ENCODE measurements around the gene PTPRZ1. TPM values are rescaled to one million over a fixed set of nuclear protein-coding genes. Genes with fewer than 3 reads are reported as not detected.

Gene PTPRZ1
- total and polyA plus RNA-seq, 2 of the 8 experiments (the other 6 are each of a cell fraction or from before 2014, with no cell fraction given): 112 to 135 TPM

GRCh38 chr7:121853307-121853706 lies 19.7 kb upstream of the PTPRZ1 start:
- Histone ChIP-seq H2AFZ (ENCODE audit: low read length) (no peak overlapping the region), H3K9me3 (ENCODE audit: insufficient read depth in 2 of 2, low read depth in 1 of 2, low read length in 1 of 2) (no peaks in the 10 kb centered on the region), H3K23ac (ENCODE audit: insufficient read length) (no peak overlapping the region), H3K23me2 (ENCODE audit: low read depth, low read length) (no peaks in the 10 kb centered on the region), H3K79me1 (ENCODE audit: low read depth, low read length) (no peaks in the 10 kb centered on the region), H2AK5ac (ENCODE audit: low read depth, low read length) (no peak overlapping the region), H3K4me1 (replicated peaks in 1 of 4; ENCODE audit: control insufficient read depth in 3 of 4, insufficient read depth in 4 of 4, low read length in 3 of 4) (no peaks in the 10 kb centered on the region), H3K18ac (ENCODE audit: extremely low read depth, low read length) (no peak overlapping the region), H3K4me2 (ENCODE audit: insufficient read depth in 1 of 2, low read depth in 2 of 2, low read length in 2 of 2) (no peak overlapping the region), H3K14ac (ENCODE audit: insufficient read length) (no peak overlapping the region), H2BK12ac (ENCODE audit: low read depth, low read length) (no peak overlapping the region), H3K4me3 (ENCODE audit: extremely low read depth in 1 of 4, insufficient read depth in 2 of 4, low read depth in 3 of 4, low read length in 4 of 4) (no peak overlapping the region), H4K8ac (ENCODE audit: extremely low read depth, insufficient read depth, low read length) (no peak overlapping the region), H3K56ac (replicated peaks; ENCODE audit: insufficient read length, low read depth, low read length) (no peak overlapping the region), H2BK5ac (ENCODE audit: low read depth, low read length) (no peak overlapping the region), H3K36me3 (ENCODE audit: control insufficient read depth in 2 of 4, insufficient read depth in 4 of 4, low read length in 3 of 4) (no peaks in the 10 kb centered on the region), H4K91ac (replicated peaks; ENCODE audit: insufficient read length, low read length) (no peak overlapping the region), H2BK15ac (ENCODE audit: low read length) (no peak overlapping the region), H3K27ac (ENCODE audit: low read depth, low read length) (no peak overlapping the region), H3K27me3 (replicated peaks in 1 of 4; ENCODE audit: control insufficient read depth in 3 of 4, extremely low read depth in 1 of 4, insufficient read depth in 3 of 4, low read length in 3 of 4) (no peaks in the 10 kb centered on the region), H3K4ac (replicated peaks; ENCODE audit: insufficient read length, low read depth, low read length) (no peak overlapping the region), H3K79me2 (ENCODE audit: control insufficient read depth in 1 of 2, insufficient read depth in 2 of 2, low read length in 2 of 2) (no peaks in the 10 kb centered on the region), H4K5ac (ENCODE audit: insufficient read length, low read depth, low read length) (no peak overlapping the region), H3K9ac (replicated peaks in 1 of 4; ENCODE audit: extremely low read depth in 1 of 4, low read depth in 3 of 4, low read length in 3 of 4) (no peak overlapping the region), H2BK20ac (ENCODE audit: low read length) (no peak overlapping the region), H4K20me1 (replicated peaks in 1 of 2; ENCODE audit: control insufficient read depth in 1 of 2, insufficient read depth in 2 of 2, low read length in 2 of 2) (no peaks in the 10 kb centered on the region), H2BK120ac (replicated peaks; ENCODE audit: low read depth, low read length) (no peak overlapping the region)
- ChIA-PET POLR2A (ENCODE audit: partially characterized antibody) (no interaction called here), CTCF (ENCODE audit: partially characterized antibody) (interaction anchor here (1.4 kb wide), 2 partner anchors 141 kb away, joined by 4 read pairs; no protein-coding TSS in a partner anchor)
- no peak for TF ChIP-seq BACH1 (IDR thresholded peaks at IDR 0.05; ENCODE audit: low read length)
- no peak for TF ChIP-seq EP300 (IDR thresholded peaks at IDR 0.05; ENCODE audit: borderline replicate concordance in 1 of 2, low read depth in 2 of 2, low read length in 2 of 2)
- TF ChIP-seq CBX5 (IDR thresholded peaks at IDR 0.05; ENCODE audit: low read depth, low read length): no peak
- TF ChIP-seq MAX (IDR thresholded peaks at IDR 0.05): no peak
- no peak for TF ChIP-seq TBP (IDR thresholded peaks at IDR 0.05; ENCODE audit: low read depth, low read length)
- DNase-seq (ENCODE audit: low read depth in 1 of 2, low spot score in 2 of 2) (no peak), FAIRE-seq (no peak)
- WGBS, 2 experiments (ENCODE audit: extremely low coverage in 1 of 2, insufficient coverage in 1 of 2, insufficient read length in 1 of 2, insufficient replicate concordance in 2 of 2, low coverage in 1 of 2, low lambda C conversion rate in 2 of 2, missing lambda C conversion rate in 1 of 2): 93% methylated on average over 2 of the region's 2 CpGs; no CpG with 5 or more reads in 1 of the 2 experiments

Measured in H1 (cell line).